NCI-H128 (cell line): ENCODE results near the gene C12orf60.

Source experiments
- DNase-seq: peaks from one replicate; lab custom pipeline; 2025; ENCODE audit not compliant: unreplicated experiment; lab: John Stamatoyannopoulos, UW

C12orf60 gene

GRCh38 chr12:14833952-14834351 is 30.5 kb downstream of the C12orf60 start:
- no peak for DNase-seq

DNA sequence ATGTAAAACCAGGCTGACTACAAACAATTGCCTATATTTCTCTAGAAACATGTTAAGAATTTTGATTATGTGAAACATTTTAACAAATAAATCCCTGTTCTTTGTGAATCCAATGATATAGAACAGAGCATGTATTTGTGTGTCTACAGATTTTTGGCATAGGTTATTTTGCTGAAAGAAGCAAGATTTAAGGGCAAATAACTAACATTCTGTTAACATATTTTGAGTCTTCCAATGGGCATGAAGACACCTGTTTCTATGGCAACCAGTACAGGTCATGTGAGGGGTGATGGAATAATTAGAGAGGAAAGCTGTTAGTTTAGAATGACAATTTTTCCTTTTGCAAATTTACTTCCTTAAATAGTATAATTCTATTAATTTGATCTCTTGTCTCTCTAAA is 31.0 kb downstream of the C12orf60 start:
- DNase-seq: no peak

DNA sequence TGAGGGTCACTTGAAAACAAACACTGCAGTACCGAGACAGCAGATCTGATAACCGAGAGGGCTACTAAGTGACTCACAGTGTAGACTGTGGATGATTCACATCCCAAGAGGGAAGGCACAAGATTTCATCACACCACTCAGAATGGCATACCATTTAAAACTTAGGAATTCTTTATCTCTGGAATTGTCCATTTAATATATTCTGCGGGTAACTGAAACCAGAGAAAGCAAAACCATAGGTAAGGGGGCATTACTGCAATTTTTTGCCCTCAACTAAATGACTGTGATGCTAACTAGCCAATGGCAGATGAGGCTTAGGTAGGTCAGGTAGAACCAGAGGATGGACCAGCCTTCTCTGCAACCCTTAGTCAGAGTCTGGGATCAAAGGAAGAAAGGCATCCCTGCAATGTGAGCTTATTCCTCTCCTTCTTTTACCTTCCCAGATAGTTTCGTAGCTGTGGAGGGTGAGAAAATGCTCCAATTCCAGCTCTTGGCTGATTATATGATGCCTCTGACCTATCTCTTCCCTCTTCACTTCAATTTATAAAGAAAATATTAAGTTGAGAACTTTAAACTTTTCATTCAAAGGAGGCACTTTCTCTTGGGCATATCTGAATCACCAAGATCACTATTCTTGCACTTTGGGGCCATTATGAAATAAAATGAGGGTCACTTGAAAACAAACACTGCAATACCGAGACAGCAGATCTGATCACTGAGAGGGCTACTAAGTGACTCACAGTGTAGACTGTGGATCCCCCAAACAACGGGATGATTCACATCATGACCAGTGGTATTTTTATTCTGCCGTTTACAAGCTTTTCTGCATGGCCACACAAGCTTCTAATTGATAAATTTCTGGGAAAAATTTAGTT is 33.1 kb downstream of the C12orf60 start:
- DNase-seq: no peak

DNA sequence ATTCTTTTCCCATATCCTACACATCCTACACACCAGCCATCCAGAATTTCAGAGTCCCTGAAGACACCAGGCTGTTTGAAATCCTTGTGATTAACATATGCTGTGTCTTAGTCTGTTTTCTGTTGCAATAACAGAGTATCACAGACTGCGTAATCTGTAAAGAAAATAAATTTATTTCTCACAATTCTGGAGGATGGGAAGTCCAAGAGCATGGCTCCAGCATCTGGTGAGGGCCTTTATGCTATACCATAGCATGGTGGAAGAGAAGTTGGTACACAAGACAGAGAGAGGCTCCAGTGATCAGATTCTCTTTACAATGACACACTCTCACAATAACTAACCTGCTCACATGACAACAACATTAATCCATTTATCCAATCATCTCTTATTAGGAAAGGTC is 35.8 kb downstream of the C12orf60 start:
- DNase-seq: no peak

DNA sequence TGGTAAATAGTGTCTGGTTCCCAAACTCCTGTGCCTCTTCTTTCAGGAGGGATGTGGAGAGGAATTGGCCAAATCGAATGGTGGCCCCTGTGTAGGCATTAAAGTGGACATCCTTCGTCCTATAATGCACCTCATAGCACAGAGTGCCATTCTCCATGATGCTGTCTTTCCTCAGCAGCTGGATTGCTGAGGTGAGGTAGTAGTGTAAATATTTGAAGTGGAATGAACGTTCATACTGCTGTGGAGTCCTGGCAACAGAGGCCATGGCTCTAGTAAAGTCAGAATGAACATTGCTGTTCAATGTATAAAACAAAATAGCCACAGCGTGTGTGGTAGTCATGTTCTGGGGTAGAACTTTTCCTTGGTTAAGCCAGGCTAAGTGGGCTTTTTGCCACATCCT is 37.1 kb downstream of the C12orf60 start:
- DNase-seq: no peak

DNA sequence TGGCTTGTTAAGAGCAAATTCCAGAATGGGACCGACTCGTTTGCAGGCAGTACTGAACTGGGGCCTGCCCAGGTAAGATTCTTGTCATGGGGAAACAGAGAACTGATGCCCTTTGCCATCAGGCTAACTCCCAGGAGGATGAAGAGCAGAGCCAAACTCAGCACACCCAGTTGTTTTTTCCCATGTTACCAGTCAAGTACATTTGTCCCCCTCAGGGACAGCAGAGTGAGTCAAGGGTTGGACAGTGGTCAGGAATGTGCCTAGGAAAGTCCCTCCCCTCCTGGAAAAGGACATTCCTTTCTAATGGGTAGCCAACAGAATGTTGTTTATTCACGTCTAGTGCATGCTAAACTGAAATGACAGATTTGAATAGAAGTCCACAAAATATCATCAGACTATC is 38.3 kb downstream of the C12orf60 start:
- no peak for DNase-seq

GRCh38 chr12:14842315-14842714 is 38.8 kb downstream of the C12orf60 start:
- no peak for DNase-seq

- no peak for DNase-seq
These were observed 40.0 kb downstream of the C12orf60 start, which contains the start of gene ART4 for GRCh38 chr12:14843425-14843887. Gene ART4 (minus strand): TSS chr12:14843526. CDS start chr12:14843113, 413 bp downstream.

GRCh38 chr12:14844401-14844800 is 40.9 kb downstream of the C12orf60 start:
- no peak for DNase-seq

GRCh38 chr12:14845350-14845750 is 41.9 kb downstream of the C12orf60 start:
- DNase-seq: no peak

DNA sequence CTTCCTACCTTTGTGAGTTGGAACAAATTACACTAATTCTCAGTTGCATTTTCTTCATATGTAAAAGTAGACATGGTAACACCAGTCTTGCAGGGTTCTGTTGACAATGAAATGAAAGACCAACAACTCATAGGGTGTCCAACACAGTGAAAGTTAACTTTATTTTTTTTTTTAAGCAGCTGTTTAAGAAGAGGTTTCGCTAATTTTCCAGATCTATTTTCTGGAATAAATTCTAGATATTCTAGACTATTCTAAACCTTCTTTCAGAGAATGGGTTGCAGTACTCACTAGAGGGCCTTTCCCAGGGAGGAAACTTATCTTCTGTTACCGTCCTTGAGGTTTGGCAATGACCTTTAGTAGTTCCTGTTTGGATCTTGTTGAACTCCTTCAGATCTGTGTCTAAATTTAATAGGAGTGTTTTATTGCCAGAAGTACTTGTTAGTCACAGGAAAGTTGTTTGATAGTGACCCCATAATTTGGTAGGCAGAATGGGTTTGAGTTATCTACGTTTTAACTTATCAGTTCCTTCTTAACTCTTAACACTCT is 42.6 kb downstream of the C12orf60 start:
- DNase-seq: no peak

DNA sequence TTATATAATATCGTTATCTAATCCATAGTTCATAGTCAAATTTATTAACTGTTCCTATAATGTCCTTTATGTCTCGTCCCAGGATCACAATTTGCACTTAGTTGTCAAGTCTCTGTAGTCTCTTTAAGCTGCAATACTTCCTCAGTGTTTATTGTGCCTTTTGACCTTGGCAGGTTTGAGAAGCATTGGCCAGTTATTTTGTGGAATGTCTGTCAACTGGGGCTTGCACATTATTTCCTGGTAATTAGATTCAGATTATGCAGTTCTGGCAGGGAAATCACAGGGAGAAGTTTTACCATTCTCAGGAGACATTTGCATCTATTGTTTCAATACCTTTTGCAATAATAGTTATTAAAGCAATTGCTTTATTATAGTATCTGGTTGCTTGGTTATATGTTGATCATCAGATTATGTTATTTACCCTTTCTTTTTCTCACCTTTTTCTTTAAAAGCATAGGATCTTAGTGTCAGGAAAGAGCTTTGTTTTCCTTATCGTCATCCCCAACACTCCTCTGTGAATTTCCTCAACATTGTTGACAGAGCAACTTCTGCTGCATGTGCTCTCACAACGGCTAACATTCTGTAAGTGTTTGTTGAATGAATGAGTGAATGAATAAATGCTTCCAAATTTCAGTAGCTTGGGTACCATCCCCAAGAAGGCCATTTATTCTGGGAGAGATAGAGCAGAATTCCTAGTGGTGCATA is 43.6 kb downstream of the C12orf60 start:
- DNase-seq: no peak

- no peak for DNase-seq
These were observed 46.2 kb downstream of the C12orf60 start for GRCh38 chr12:14849661-14850060.

GRCh38 chr12:14850929-14851663 is 47.6 kb downstream of the C12orf60 start:
- no peak for DNase-seq

GRCh38 chr12:14852880-14853279 is 49.4 kb downstream of the C12orf60 start:
- DNase-seq: no peak

DNA sequence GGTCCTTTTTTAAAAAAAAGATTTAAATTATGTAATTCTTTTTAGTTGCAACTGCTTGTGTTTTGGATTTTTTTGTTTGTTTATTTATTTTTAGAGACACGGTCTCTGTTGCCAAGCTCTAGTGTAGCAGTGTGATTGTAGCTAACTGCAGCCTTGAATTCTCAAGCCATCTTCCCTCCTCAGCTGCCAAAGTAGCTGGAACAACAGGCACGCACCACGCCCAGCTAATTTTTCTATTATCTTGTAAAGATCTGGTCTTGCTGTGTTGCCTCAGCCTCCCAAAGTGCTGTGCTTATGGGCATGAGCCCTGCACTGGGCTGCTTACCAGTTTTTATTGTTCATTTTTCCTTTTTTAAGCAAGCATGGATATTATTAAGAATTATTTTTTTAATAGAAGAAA is 50.5 kb downstream of the C12orf60 start:
- DNase-seq: no peak

DNA sequence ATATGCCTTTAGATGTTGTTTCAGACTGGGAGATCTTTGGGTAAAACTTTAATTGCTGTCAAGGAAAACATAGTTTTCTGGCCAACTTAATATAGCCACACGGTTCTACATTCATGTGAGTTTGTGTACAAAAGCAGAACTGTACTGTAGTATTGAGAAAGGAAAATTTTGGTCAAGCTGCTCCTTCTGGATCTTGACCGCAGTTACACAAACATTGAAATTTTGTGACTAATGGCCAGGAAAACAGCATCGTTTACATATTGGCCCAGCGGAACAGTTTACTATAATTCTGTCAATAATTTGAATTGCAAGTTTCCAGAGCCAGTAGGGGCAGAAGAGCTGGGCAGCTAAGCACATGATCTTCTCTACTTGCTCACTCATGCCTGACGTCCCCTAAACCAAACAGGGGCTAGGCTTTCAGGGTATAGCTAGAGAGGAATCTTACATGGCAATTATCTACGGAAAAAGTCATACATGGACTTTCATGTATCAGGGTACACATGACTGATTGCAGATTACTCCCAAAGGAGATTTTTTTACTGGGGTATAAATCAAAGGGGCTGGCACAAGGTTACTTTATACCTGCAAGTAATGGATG is 51.2 kb downstream of the C12orf60 start:
- no peak for DNase-seq

- no peak for DNase-seq
These were observed 55.0 kb downstream of the C12orf60 start for GRCh38 chr12:14858513-14858912.

DNA sequence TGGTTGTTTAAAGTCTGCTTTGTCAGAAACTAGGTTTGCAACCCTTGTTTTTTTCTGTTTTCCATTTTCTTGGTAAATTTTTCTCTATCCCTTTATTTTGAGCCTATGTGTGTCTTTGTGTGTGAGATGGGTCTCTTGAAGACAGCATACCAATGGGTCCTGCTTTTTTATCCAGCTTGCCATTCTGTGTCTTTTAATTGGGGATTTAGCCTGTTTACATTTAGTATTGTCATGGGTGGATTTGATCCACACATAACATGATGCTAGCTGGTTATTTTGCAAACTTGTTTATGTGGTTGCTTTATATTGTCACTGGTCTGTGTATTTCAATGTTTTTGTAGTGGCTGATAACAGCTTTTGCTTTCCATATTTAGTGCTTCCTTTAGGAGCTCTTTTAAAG is 57.0 kb downstream of the C12orf60 start:
- no peak for DNase-seq

DNA sequence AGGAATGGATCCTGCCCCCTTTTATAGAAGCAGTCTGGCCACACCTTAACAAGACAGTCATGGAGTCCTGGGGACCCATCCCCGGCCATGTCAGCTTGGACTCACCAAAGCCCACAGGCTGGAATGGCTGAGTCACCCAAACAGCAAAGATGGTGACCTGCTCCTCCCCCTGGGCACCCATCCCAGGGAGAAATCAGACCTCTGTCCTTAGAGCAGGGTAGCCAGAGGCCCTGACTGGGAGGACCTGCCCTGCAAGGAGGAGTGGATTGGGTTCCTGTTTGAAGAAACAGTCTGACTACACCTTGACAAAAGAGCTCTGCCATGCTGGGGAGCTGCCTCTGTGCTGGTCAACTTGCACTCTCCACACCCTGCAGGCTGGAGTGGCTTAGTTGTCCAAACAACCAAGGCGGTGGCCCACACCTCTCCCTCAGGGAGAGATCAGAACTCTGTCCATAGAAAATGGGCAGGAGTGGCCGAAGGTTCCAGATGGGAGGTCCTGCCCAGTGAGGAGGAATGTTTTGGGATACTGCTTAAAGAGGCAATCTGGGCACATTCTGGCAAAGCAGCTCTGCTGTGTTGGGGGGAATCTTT is 65.5 kb downstream of the C12orf60 start:
- DNase-seq: no peak
